Measurements from ENCODE around the gene GNRH2. TPM values are rescaled to one million over a fixed set of nuclear protein-coding genes. Genes with fewer than 3 reads are reported as not detected.
"Not testable (repeated sequence)": the region's sequence is repeated elsewhere in the genome, so short reads cannot be mapped to it uniquely, and the experiment has no call there.

The GNRH2 gene
- total RNA-seq, 1 donor from 2014 or later: 0.87 TPM

DNA sequence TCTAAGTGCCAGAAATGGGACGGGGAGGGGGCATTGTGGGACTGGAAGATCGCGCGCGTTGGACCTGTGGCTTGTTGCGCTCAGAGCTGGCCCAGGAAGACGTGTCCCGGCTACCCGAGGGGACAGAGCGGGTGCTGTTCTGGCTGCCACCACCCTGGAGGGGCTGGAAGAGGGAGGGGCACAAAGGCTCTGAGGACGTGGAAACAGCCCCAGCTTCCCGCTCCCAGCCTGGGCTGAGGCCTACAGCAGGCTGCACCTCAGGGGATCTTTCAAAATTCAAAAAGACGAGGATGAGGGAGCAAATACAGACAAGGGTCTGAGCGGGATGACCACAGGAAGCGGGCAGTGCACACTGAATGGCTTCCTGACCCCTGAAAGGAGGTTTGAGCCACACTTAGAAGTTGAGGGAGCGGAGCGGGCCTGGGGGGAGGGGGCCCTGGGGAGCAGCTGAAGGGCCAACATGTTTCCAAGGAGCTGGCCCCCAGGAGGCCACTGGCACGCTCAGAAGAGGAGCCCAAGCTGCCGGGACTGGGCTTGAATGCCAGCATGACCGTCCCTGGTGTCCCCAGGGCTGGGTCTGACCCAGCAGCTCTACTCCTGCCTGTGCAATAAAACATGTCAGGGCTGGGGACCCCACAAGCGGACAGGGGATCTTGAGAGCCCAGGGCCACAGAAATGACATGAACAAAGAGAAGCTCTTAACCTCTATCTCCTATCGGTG, 29.3 kb downstream of the GNRH2 start:
- DNase-seq (ENCODE audit: low spot score): no peak
- H3K27ac Mint-ChIP-seq (ENCODE audit: unreplicated experiment): no peak overlapping the region
- no peaks in the 10 kb centered on the region for H3K9me3 Mint-ChIP-seq (ENCODE audit: unreplicated experiment)
- H3K4me1 Mint-ChIP-seq (ENCODE audit: unreplicated experiment): peaks cover 3% of the 10 kb centered on the region
- H3K36me3 Mint-ChIP-seq (ENCODE audit: low read depth, unreplicated experiment): no peaks in the 10 kb centered on the region
- peak overlapping the region; percentile 68 for H3K4me3 Mint-ChIP-seq (ENCODE audit: unreplicated experiment)
- peaks cover 14% of the 10 kb centered on the region for H3K27me3 Mint-ChIP-seq (ENCODE audit: unreplicated experiment)
- TF ChIP-seq, protein P1, sequence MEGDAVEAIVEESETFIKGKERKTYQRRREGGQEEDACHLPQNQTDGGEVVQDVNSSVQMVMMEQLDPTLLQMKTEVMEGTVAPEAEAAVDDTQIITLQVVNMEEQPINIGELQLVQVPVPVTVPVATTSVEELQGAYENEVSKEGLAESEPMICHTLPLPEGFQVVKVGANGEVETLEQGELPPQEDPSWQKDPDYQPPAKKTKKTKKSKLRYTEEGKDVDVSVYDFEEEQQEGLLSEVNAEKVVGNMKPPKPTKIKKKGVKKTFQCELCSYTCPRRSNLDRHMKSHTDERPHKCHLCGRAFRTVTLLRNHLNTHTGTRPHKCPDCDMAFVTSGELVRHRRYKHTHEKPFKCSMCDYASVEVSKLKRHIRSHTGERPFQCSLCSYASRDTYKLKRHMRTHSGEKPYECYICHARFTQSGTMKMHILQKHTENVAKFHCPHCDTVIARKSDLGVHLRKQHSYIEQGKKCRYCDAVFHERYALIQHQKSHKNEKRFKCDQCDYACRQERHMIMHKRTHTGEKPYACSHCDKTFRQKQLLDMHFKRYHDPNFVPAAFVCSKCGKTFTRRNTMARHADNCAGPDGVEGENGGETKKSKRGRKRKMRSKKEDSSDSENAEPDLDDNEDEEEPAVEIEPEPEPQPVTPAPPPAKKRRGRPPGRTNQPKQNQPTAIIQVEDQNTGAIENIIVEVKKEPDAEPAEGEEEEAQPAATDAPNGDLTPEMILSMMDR (IDR thresholded peaks at IDR 0.05; ENCODE audit: unreplicated experiment): no peak

DNA sequence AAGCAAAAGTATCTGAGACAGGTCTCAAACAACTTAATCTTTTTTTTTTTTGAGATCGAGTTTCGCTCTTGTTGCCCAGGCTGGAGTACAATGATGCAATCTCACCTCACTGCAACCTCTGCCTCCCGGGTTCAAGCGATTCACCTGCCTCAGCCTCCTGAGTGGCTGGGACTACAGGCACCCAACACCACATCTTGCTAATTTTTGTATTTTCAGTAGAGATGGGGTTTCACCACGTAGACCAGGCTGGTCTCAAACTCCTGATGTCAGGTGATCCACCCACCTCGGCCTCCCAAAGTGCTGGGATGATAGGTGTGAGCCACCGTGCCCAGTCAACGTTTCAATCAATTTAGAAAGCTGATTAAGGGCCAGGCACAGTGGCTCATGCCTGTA, 29.8 kb downstream of the GNRH2 start:
- not testable (repeated sequence) for H3K4me1 Mint-ChIP-seq (ENCODE audit: unreplicated experiment); H3K36me3 Mint-ChIP-seq (ENCODE audit: low read depth, unreplicated experiment); H3K9me3 Mint-ChIP-seq (ENCODE audit: unreplicated experiment); H3K27ac Mint-ChIP-seq (ENCODE audit: unreplicated experiment); H3K4me3 Mint-ChIP-seq (ENCODE audit: unreplicated experiment); DNase-seq (ENCODE audit: low spot score)
- peaks cover 14% of the 10 kb centered on the region for H3K27me3 Mint-ChIP-seq (ENCODE audit: unreplicated experiment)

DNA sequence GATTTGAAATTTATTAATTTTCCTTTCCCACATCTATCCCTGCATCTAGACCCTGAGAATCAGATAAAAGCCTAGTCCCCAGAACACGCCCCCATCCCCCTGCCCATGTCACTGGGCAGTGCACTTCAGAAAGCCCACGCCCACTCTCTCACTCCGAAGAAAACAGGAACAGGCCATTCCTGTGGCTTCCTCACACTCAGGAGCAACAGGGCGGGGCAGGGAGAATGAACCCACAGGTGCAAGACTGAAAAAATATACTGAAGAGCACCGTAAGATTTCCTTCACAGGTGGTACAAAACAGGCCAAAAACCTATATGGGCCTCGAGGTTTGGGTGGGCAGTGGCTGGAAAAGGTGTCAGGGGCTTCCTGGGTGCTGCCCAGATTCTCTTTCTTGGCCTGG, 31.4 kb downstream of the GNRH2 start:
- no peaks in the 10 kb centered on the region for H3K36me3 Mint-ChIP-seq (ENCODE audit: low read depth, unreplicated experiment)
- no peak overlapping the region for H3K4me3 Mint-ChIP-seq (ENCODE audit: unreplicated experiment)
- no peak for DNase-seq (ENCODE audit: low spot score)
- no peak overlapping the region for H3K27ac Mint-ChIP-seq (ENCODE audit: unreplicated experiment)
- peaks cover 3% of the 10 kb centered on the region for H3K4me1 Mint-ChIP-seq (ENCODE audit: unreplicated experiment)
- TF ChIP-seq, protein P1 (IDR thresholded peaks at IDR 0.05; ENCODE audit: unreplicated experiment): no peak
- H3K9me3 Mint-ChIP-seq (ENCODE audit: unreplicated experiment): no peaks in the 10 kb centered on the region
- H3K27me3 Mint-ChIP-seq (ENCODE audit: unreplicated experiment): peaks cover 14% of the 10 kb centered on the region

DNA sequence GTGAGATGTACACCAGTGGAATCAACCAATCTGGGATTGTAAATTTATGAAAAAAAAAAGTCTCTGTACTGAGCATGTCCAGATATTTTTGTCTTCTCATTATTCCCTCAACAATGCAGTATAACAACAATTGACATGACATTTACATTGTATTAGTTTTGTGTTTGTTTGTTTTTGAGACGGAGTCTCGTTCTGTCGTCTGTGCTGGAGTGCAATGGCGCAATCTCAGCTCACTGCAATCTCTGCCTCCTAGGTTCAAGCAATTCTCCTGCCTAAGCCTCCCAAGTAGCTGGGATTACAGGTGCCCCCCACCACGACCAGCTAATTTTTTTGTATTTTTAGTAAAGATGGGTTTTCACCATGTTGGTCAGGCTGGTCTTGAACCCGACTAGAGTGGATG, 31.9 kb downstream of the GNRH2 start:
- not testable (repeated sequence) for H3K4me1 Mint-ChIP-seq (ENCODE audit: unreplicated experiment); H3K36me3 Mint-ChIP-seq (ENCODE audit: low read depth, unreplicated experiment); H3K27ac Mint-ChIP-seq (ENCODE audit: unreplicated experiment); H3K9me3 Mint-ChIP-seq (ENCODE audit: unreplicated experiment); DNase-seq (ENCODE audit: low spot score); H3K4me3 Mint-ChIP-seq (ENCODE audit: unreplicated experiment)
- peaks cover 14% of the 10 kb centered on the region for H3K27me3 Mint-ChIP-seq (ENCODE audit: unreplicated experiment)

DNA sequence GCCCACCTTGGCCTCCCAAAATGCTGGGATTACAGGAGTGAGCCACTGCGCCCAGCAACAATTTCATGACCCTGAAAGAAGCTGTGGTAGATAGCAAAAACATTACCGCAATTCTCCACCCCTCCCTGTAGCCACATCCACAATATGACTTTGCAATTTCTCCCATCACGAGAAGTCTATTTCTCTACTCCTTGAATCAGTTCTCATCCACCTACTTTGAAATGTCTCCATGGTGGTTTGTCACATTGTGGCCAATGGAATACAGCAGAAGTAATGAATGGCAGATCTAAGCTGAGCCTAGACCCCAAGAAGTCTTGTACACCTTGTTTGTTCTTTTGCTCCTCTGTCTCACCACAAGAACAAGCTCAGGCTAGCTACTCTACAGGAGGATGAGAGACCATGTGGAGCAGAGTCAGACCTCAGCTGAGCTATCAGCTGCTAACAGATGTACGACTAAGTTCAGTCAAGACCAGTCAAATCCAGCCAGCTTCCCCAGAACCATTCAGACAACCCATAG, 34.3 kb downstream of the GNRH2 start:
- Mint-ChIP-seq H3K27ac (ENCODE audit: unreplicated experiment) (no peak overlapping the region), H3K27me3 (ENCODE audit: unreplicated experiment) (peaks cover 19% of the 10 kb centered on the region)

DNA sequence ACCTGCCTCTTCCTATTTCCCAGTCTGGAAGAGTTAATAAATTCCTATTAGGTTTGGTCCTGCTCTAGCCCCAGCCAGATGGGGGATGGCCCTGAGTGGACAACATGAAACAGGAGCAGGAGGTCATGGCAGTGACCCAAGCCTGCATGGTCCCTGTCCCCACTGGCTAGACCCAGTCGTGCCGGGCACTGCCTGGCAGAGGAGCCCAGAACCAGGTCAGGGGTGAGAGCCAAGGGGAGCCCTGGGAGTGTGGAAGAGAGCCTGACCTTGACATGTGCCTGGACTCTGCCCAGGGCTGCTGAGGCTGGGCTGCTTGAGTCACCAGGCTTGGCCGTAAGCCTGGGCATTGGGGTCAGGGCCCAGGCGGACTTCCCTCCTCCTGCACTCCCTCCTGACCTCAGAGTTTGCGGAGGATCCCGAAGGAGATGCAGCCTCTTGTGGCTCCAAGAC, 37.5 kb downstream of the GNRH2 start:
- Mint-ChIP-seq H3K27ac (ENCODE audit: unreplicated experiment) (no peak overlapping the region), H3K36me3 (ENCODE audit: low read depth, unreplicated experiment) (no peaks in the 10 kb centered on the region), H3K9me3 (ENCODE audit: unreplicated experiment) (no peaks in the 10 kb centered on the region), H3K4me3 (ENCODE audit: unreplicated experiment) (no peak overlapping the region), H3K4me1 (ENCODE audit: unreplicated experiment) (no peaks in the 10 kb centered on the region), H3K27me3 (ENCODE audit: unreplicated experiment) (peaks cover 15% of the 10 kb centered on the region)
- DNase-seq (ENCODE audit: low spot score): no peak
- TF ChIP-seq, protein P1 (IDR thresholded peaks at IDR 0.05; ENCODE audit: unreplicated experiment): no peak

More for the DNA sequence above, 34.3 kb downstream of the GNRH2 start:
- Mint-ChIP-seq H3K9me3 (ENCODE audit: unreplicated experiment) (no peaks in the 10 kb centered on the region), H3K4me3 (ENCODE audit: unreplicated experiment) (no peak overlapping the region), H3K36me3 (ENCODE audit: low read depth, unreplicated experiment) (no peaks in the 10 kb centered on the region), H3K4me1 (ENCODE audit: unreplicated experiment) (peaks cover 3% of the 10 kb centered on the region)
- TF ChIP-seq, protein P1 (IDR thresholded peaks at IDR 0.05; ENCODE audit: unreplicated experiment): no peak
- DNase-seq (ENCODE audit: low spot score): no peak
